Stimulated activated CD8-positive, alpha-beta memory T cell treated with anti-CD3 and anti-CD28 coated beads, Interleukin-2, amount 100 ng/mL, for 1 hour (primary cell): ENCODE measurements around the gene FGF2.
"Not testable (repeated sequence)": the region's sequence is repeated elsewhere in the genome, so short reads cannot be mapped to it uniquely, and the experiment has no call there.

ENCODE experiments used
- DNase-seq, 2 donors: peaks; one replicate each; pipeline ENCODE4 v3.0.0-alpha.2; 2020; ENCODE audit warnings: low read depth in 2 of 2

FGF2 gene

DNA sequence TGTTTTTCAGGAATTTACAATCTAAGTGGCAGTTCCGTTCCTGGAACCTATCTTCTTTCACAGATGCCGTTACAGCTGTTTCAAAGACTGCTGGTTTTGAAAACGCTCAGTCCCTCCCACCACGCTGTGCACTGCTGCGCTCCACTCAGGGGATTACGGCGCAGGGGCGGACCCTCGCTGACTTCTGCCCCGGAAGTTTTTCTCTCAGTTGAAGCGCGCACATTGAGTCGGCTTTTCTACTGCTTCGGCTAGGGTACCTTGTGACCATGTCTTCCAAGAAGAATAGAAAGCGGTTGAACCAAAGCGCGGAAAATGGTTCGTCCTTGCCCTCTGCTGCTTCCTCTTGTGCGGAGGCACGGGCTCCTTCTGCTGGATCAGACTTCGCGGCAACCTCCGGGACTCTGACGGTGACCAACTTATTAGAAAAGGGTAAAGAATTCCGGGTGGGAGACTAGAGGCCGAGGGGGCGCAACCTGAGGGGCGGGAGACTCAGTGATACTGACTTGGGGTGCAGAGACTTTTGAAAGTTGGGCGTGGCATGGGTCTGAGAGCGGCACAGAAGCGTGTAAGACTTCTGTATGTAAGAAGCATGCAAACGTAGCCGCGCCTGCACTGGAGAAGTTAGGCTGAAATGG is 96.4 kb downstream of the FGF2 start:
- DNase-seq, result peak; percentile 66 to 67

DNA sequence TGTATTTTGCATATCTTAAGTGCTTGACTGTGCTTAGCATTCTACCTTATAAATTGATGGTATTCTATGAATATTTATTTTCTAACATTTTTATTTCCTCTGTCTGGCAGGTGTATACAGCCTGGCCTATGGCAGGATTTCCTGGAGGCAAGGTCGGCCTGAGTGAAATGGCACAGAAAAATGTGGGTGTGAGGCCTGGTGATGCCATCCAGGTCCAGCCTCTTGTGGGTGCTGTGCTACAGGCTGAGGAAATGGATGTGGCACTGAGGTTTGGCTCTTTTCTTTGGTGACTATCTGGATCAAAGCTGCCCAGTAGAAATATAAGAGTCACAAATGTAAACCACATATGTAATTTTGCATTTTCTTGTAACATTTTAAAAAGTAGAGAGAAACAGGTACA is 102.3 kb downstream of the FGF2 start:
- no peak for DNase-seq

DNA sequence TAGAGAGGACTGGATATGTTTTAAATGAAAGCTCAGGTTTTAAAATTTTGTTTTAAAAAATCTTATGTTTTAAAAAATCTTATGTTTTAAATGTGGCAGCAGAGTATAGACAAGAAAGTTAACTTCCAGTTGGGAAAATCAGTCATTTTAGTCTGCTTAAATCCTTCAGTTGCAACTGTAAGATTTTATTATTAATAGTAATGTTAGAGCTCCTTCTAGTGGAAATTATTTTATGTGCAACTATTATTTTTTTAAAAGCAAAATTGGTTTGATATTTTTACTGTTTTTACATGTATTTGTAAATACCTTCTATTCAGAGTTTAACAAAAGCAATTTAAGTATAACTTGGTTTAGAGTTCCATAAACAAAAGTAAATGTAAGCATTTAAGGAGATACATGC is 104.2 kb downstream of the FGF2 start:
- no peak for DNase-seq

DNA sequence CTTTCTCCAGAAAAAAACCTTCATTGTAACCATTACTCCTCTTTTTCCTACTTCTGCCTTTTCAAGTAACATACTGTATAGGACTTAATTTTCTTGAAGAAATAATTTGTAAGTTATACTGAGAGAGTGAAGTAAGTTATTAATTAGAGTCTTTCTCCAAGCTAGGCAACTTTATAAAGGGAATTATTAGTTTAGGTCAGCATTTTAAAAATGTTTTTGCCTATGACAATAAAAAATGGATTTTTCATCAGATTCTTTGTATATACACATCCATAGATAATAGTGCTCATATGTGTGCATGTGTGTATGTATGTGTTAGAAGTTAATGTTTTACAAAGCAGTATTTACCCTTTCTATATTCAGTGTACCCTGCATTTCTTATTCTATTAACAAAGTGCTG is 106.1 kb downstream of the FGF2 start:
- DNase-seq, result no peak

DNA sequence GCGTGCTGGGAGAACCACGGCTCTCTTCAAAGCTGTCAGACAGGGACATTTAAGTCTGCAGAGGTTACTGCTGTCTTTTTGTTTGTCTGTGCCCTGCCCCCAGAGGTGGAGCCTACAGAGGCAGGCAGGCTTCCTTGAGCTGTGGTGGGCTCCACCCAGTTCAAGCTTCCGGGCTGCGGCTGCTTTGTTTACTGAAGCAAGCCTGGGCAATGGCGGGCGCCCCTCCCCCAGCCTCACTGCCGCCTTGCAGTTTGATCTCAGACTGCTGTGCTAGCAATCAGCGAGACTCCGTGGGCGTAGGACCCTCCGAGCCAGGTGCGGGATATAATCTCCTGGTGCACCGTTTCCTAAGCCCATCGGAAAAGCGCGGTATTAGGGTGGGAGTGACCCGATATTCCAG is 118.5 kb downstream of the FGF2 start:
- DNase-seq, result not testable (repeated sequence)

DNA sequence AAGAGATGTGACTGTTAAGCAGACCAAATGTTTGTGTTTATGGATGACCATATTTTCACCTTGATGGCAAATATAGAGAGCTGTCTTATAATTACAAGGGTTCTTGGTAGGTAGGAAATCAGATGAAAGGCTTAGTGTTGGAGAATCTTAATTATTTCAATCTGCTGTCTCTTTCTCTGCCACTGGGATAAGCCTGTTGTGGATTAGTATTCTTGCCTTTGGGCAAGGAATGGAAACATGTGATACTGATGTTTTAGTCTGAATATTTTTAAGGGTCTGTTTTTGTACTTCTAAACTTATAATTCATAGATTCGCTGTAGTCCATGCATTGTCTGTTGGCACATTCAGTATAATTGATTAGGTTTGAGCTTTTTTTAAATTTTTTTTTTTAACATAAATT is 119.5 kb downstream of the FGF2 start:
- DNase-seq, result no peak
